GM18868 (cell line): ENCODE data around the gene FOXP1.

Experiments
- ATAC-seq: cut with Tn5 transposase; IDR thresholded peaks from one replicate; pipeline ENCODE4 v1.9.1; 2021; ENCODE audit warnings: mild to moderate bottlenecking, moderate library complexity; ENCODE audit not compliant: unreplicated experiment

The FOXP1 gene

GRCh38 chr3:71587958-71588357 lies 4.4 kb upstream of the FOXP1 start:
- ATAC-seq, result no peak

- no peak for ATAC-seq
These were observed 3.3 kb upstream of the FOXP1 start for GRCh38 chr3:71586810-71587242.

- ATAC-seq, result no peak
These were observed 2.6 kb upstream of the FOXP1 start for GRCh38 chr3:71585887-71586809.

- no peak for ATAC-seq
These were observed 1.6 kb upstream of the FOXP1 start for GRCh38 chr3:71585131-71585530.

- no peak for ATAC-seq
These were observed 975 bp upstream of the FOXP1 start for GRCh38 chr3:71584394-71585011.

- no peak for ATAC-seq
These were observed 639 bp downstream of the FOXP1 start for GRCh38 chr3:71582612-71583565.

GRCh38 chr3:71582036-71582611 lies 1.4 kb downstream of the FOXP1 start:
- no peak for ATAC-seq

GRCh38 chr3:71581457-71582035 lies 2.0 kb downstream of the FOXP1 start:
- no peak for ATAC-seq

- no peak for ATAC-seq
These were observed 2.7 kb downstream of the FOXP1 start for GRCh38 chr3:71580636-71581456.

- ATAC-seq, result no peak
These were observed 3.6 kb downstream of the FOXP1 start for GRCh38 chr3:71579935-71580406.

- no peak for ATAC-seq
These were observed 4.1 kb downstream of the FOXP1 start for GRCh38 chr3:71579326-71579934.

- no peak for ATAC-seq
These were observed 5.3 kb downstream of the FOXP1 start for GRCh38 chr3:71578054-71578751.

- no peak for ATAC-seq
These were observed 6.5 kb downstream of the FOXP1 start for GRCh38 chr3:71577011-71577410.

- ATAC-seq, result no peak
These were observed 8.1 kb downstream of the FOXP1 start for GRCh38 chr3:71575433-71575832.

- no peak for ATAC-seq
These were observed 10.3 kb downstream of the FOXP1 start for GRCh38 chr3:71573181-71573580.

- ATAC-seq, result no peak
These were observed 13.0 kb downstream of the FOXP1 start for GRCh38 chr3:71570546-71570945.

GRCh38 chr3:71568207-71568606 lies 15.3 kb downstream of the FOXP1 start:
- ATAC-seq, result no peak

- no peak for ATAC-seq
These were observed 16.8 kb downstream of the FOXP1 start for GRCh38 chr3:71566776-71567175.
